Measurements from ENCODE around the gene SORL1. TPM values are rescaled to one million over a fixed set of nuclear protein-coding genes. Genes with fewer than 3 reads are reported as not detected.
"Not testable (repeated sequence)": the region's sequence is repeated elsewhere in the genome, so short reads cannot be mapped to it uniquely, and the experiment has no call there.

SORL1 gene
- total and polyA plus RNA-seq, 3 donors from 2014 or later, result 14.7 to 30.0 (median 21.8) TPM

DNA sequence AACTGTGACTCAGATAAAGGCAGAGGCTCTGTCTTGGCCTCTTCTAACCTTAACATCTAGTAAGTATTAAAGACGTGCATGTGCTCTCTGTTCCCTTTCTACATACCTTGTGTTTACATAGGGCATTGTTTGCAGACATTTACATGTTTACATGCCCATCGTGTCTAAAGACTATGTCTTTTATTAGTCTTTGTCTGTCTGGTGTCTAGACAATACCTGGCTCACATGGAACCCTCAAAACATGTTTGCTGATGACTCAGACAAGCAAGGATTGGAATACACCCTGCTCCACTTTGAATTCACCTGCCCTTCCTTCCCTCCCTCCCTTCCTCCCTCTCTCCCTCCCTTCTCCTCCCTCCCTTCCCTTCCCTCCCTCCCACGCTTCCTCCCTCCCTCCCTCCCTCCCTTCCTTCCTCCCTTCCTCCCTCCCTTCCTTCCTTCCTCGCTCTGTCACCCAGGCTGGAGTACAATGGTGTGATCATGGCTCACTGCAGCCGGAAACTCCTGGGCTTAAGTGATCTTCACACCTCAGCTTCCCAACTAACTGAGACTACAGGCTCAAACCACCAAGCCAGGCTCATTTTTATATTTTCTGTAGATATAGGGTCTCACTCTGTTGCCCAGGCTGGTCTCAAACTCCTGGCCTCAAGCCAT is 24.4 kb downstream of the SORL1 start:
- Histone ChIP-seq H3K27ac (peak overlapping the region in 1 of 2 donors; percentile 28), H3K4me3 (no peak overlapping the region), H3K9me3 (no peaks in the 10 kb centered on the region), H3K4me1 (no peaks in the 10 kb centered on the region), H3K27me3 (no peaks in the 10 kb centered on the region), H3K36me3 (ENCODE audit: low read depth, missing control alignments) (no peaks in the 10 kb centered on the region)
- WGBS, 2 donors, result 63 to 76% methylated on average over 5 of the region's 5 CpGs
- DNase-seq, result no peak
- intact Hi-C loops (cut with DNase I; ENCODE audit: low total_unique reads), result no loop called here
- TF ChIP-seq, protein P1, sequence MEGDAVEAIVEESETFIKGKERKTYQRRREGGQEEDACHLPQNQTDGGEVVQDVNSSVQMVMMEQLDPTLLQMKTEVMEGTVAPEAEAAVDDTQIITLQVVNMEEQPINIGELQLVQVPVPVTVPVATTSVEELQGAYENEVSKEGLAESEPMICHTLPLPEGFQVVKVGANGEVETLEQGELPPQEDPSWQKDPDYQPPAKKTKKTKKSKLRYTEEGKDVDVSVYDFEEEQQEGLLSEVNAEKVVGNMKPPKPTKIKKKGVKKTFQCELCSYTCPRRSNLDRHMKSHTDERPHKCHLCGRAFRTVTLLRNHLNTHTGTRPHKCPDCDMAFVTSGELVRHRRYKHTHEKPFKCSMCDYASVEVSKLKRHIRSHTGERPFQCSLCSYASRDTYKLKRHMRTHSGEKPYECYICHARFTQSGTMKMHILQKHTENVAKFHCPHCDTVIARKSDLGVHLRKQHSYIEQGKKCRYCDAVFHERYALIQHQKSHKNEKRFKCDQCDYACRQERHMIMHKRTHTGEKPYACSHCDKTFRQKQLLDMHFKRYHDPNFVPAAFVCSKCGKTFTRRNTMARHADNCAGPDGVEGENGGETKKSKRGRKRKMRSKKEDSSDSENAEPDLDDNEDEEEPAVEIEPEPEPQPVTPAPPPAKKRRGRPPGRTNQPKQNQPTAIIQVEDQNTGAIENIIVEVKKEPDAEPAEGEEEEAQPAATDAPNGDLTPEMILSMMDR (IDR thresholded peaks at IDR 0.05), result no peak
- TF ChIP-seq POLR2A (IDR thresholded peaks at IDR 0.05), result no peak

GRCh38 chr11:121478226-121478894 is 26.2 kb downstream of the SORL1 start:
- no peak for DNase-seq
- intact Hi-C loops (cut with DNase I; ENCODE audit: low total_unique reads), result no loop called here
- WGBS, 2 donors, result 91 to 95% methylated on average over 17 to 18 of the region's 18 CpGs
- TF ChIP-seq, protein P1 (IDR thresholded peaks at IDR 0.05), result no peak
- no peak for TF ChIP-seq POLR2A (IDR thresholded peaks at IDR 0.05)
- no peaks in the 10 kb centered on the region for H3K27me3 ChIP-seq
- H3K36me3 ChIP-seq (ENCODE audit: low read depth, missing control alignments), result no peaks in the 10 kb centered on the region
- H3K4me1 ChIP-seq, result no peaks in the 10 kb centered on the region
- H3K27ac ChIP-seq, result no peak overlapping the region
- no peaks in the 10 kb centered on the region for H3K9me3 ChIP-seq
- no peak overlapping the region for H3K4me3 ChIP-seq

DNA sequence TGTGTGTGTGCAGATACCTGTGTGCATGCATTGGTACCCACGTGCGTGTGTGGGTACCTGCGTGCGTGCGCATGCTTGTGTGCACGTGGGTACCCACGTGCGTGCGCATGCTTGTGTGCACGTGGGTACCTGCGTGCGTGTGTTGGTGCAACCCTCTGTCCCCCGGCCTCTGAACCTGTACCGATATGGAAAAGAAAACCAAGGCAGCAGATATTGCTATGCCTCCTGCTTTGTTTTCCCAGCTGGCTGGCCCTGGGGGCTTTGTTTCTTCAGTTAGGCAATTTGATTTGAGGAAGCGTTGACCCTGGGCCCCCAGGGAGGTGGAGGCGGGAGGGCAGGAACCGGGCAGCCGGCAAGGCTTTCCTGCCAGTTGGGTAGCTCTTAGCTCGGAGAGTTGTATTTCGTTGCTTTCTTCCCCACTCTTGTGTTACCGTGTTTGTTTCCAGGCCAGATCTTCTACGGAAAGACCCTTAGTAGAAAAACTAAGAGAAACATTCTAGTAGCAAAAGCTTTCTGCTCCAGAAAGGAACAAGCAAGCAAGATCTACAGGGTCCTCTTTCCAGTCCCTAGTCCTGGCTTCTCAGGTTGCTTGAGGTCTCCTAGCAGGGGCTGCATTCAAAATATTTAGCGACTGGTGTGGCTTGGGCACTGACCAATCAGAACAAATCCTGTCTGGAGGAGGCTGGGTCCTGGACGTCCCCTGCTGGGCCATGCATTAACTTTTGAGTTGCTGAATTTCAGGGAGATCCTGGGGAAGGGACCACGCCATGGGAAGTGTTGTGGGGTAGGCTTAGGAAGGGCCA is 27.0 kb downstream of the SORL1 start:
- Histone ChIP-seq H3K27ac (no peak overlapping the region), H3K4me1 (no peaks in the 10 kb centered on the region), H3K36me3 (ENCODE audit: low read depth, missing control alignments) (no peaks in the 10 kb centered on the region), H3K27me3 (no peaks in the 10 kb centered on the region), H3K4me3 (no peak overlapping the region), H3K9me3 (no peaks in the 10 kb centered on the region)
- 56 to 71% methylated on average over 22 to 25 of the region's 25 CpGs for WGBS, 2 donors
- intact Hi-C loops (cut with DNase I; ENCODE audit: low total_unique reads), result no loop called here
- DNase-seq, result no peak
- TF ChIP-seq, protein P1 (IDR thresholded peaks at IDR 0.05), result no peak
- TF ChIP-seq POLR2A (IDR thresholded peaks at IDR 0.05), result no peak

GRCh38 chr11:121479698-121480238 is 27.7 kb downstream of the SORL1 start:
- Histone ChIP-seq H3K4me3 (no peak overlapping the region), H3K27ac (no peak overlapping the region), H3K36me3 (ENCODE audit: low read depth, missing control alignments) (no peaks in the 10 kb centered on the region), H3K27me3 (no peaks in the 10 kb centered on the region), H3K9me3 (no peaks in the 10 kb centered on the region), H3K4me1 (no peaks in the 10 kb centered on the region)
- DNase-seq, result no peak
- WGBS, 2 donors, result 78 to 94% methylated on average over 7 of the region's 7 CpGs
- intact Hi-C loops (cut with DNase I; ENCODE audit: low total_unique reads), result no loop called here
- TF ChIP-seq POLR2A (IDR thresholded peaks at IDR 0.05), result no peak
- TF ChIP-seq, protein P1 (IDR thresholded peaks at IDR 0.05), result no peak

GRCh38 chr11:121481484-121482230 is 29.5 kb downstream of the SORL1 start:
- 82 to 90% methylated on average over 2 of the region's 2 CpGs for whole genome bisulfite sequencing, 2 donors
- H3K36me3 ChIP-seq (ENCODE audit: low read depth, missing control alignments), result not testable (repeated sequence)

More at GRCh38 chr11:121481484-121482230, 29.5 kb downstream of the SORL1 start:
- H3K4me3 ChIP-seq; H3K27ac ChIP-seq; H3K9me3 ChIP-seq; DNase-seq; H3K27me3 ChIP-seq; intact Hi-C loops (cut with DNase I; ENCODE audit: low total_unique reads); H3K4me1 ChIP-seq: not testable (repeated sequence)

Data from testis (tissue), 3 donors.